GM12875 (cell line): ENCODE measurements around the gene KIF26B.

Experiments used
- H3K4me3 ChIP-seq: one replicate; pipeline ENCODE4 v1.5.1; 2011; ENCODE audit warnings: low read depth, low read length, control low read depth
- CTCF ChIP-seq: IDR thresholded peaks from 2 replicates; pipeline ENCODE4 v1.5.1; 2011; ENCODE audit warnings: low read depth, mild to moderate bottlenecking, control low read depth, inconsistent platforms, low read length, moderate library complexity, borderline replicate concordance; ENCODE audit not compliant: insufficient read depth

Gene KIF26B

GRCh38 chr1:245160288-245160687, 5.5 kb downstream of the KIF26B start:
- TF ChIP-seq CTCF = no peak

GRCh38 chr1:245160741-245161400, 6.1 kb downstream of the KIF26B start:
- no peak overlapping the region for H3K4me3 ChIP-seq
- TF ChIP-seq CTCF = no peak

More at GRCh38 chr1:245160288-245160687, 5.5 kb downstream of the KIF26B start:
- H3K4me3 ChIP-seq = no peak overlapping the region

- no peak for TF ChIP-seq CTCF
Measured at GRCh38 chr1:245161866-245162265, 7.1 kb downstream of the KIF26B start.

GRCh38 chr1:245166471-245166885, 11.7 kb downstream of the KIF26B start:
- H3K4me3 ChIP-seq = no peak overlapping the region
- no peak for TF ChIP-seq CTCF

More at GRCh38 chr1:245161866-245162265, 7.1 kb downstream of the KIF26B start:
- H3K4me3 ChIP-seq = no peak overlapping the region

- TF ChIP-seq CTCF = no peak
- no peak overlapping the region for H3K4me3 ChIP-seq
Measured at GRCh38 chr1:245168086-245168485, 13.3 kb downstream of the KIF26B start.

- TF ChIP-seq CTCF = no peak
- no peak overlapping the region for H3K4me3 ChIP-seq
Measured at GRCh38 chr1:245168906-245169305, 14.1 kb downstream of the KIF26B start.

- TF ChIP-seq CTCF = no peak
- no peak overlapping the region for H3K4me3 ChIP-seq
Measured at GRCh38 chr1:245169376-245169775, 14.6 kb downstream of the KIF26B start.
